GM19455 (cell line): ENCODE results near the gene TPCN1.

ENCODE experiments used
- ATAC-seq: cut with Tn5 transposase; IDR thresholded peaks from one replicate; pipeline ENCODE4 v1.9.1; 2021; ENCODE audit not compliant: unreplicated experiment

Gene TPCN1

GRCh38 chr12:113257564-113257963, 36.3 kb downstream of the TPCN1 start:
- ATAC-seq: no peak

- no peak for ATAC-seq
Measured at GRCh38 chr12:113260127-113260526, 38.9 kb downstream of the TPCN1 start.

GRCh38 chr12:113260636-113261300, 39.5 kb downstream of the TPCN1 start:
- no peak for ATAC-seq

GRCh38 chr12:113261847-113262470, 40.7 kb downstream of the TPCN1 start:
- ATAC-seq: no peak

- no peak for ATAC-seq
Measured at GRCh38 chr12:113262710-113263109, 41.4 kb downstream of the TPCN1 start.

- no peak for ATAC-seq
Measured at GRCh38 chr12:113263431-113263963, 42.2 kb downstream of the TPCN1 start.

GRCh38 chr12:113266106-113266895, 45.0 kb downstream of the TPCN1 start:
- ATAC-seq: no peak

GRCh38 chr12:113267621-113268020, 46.4 kb downstream of the TPCN1 start:
- ATAC-seq: no peak

- ATAC-seq: no peak
Measured at GRCh38 chr12:113268136-113268535, 46.9 kb downstream of the TPCN1 start.

- no peak for ATAC-seq
Measured at GRCh38 chr12:113268621-113269020, 47.4 kb downstream of the TPCN1 start.

- ATAC-seq: no peak
Measured at GRCh38 chr12:113269257-113269943, 48.1 kb downstream of the TPCN1 start.

- ATAC-seq: no peak
Measured at GRCh38 chr12:113270709-113271009, 49.4 kb downstream of the TPCN1 start.

- no peak for ATAC-seq
Measured at GRCh38 chr12:113271466-113271852, 50.2 kb downstream of the TPCN1 start.

- no peak for ATAC-seq
Measured at GRCh38 chr12:113271853-113272561, 50.7 kb downstream of the TPCN1 start.

GRCh38 chr12:113273053-113273725, 51.9 kb downstream of the TPCN1 start:
- ATAC-seq: no peak

- no peak for ATAC-seq
Measured at GRCh38 chr12:113274848-113275247, 53.6 kb downstream of the TPCN1 start.

GRCh38 chr12:113276306-113276705, 55.0 kb downstream of the TPCN1 start:
- no peak for ATAC-seq

GRCh38 chr12:113276946-113277500, 55.8 kb downstream of the TPCN1 start:
- no peak for ATAC-seq

GRCh38 chr12:113277511-113277910, 56.2 kb downstream of the TPCN1 start:
- no peak for ATAC-seq

GRCh38 chr12:113278141-113278540, 56.9 kb downstream of the TPCN1 start:
- ATAC-seq: no peak
